H1 (cell line): Measurements from ENCODE around the gene AIRE. TPM values are rescaled to one million over a fixed set of nuclear protein-coding genes. Genes with fewer than 3 reads are reported as not detected.

ENCODE experiments used
- CTCF ChIA-PET: fragments of 300-600 bp; sonication (Branson Sonifier 250); formaldehyde crosslinking; loops from one replicate; lab custom pipeline; 2021; ENCODE audit not compliant: partially characterized antibody; lab: Charles Lee
- POLR2A ChIA-PET: fragments of 300-600 bp; sonication (Branson Sonifier 250); formaldehyde crosslinking; loops from one replicate; lab custom pipeline; 2021; ENCODE audit warnings: inconsistent platforms; ENCODE audit not compliant: partially characterized antibody; lab: Charles Lee
- DNase-seq, 2 experiments: peaks; one replicate each; pipeline versions ENCODE4 v3.0.0 to v3.0.0-alpha.2; 2010 to 2022; ENCODE audit warnings: low spot score in 2 of 2, low read depth in 1 of 2, mixed read lengths in 1 of 2
- FAIRE-seq: peaks from 2 replicates; lab custom pipeline; 2011; peaks lifted over from hg19 to GRCh38; lab: Jason Lieb, UNC
- H2AFZ ChIP-seq: 2 replicates; pipeline ENCODE4 v1.8.1; 2012; ENCODE audit warnings: low read length, inconsistent platforms
- H2AK5ac ChIP-seq: 2 replicates; pipeline ENCODE4 v1.6.1; 2013; ENCODE audit warnings: low read depth, low read length
- H2BK120ac ChIP-seq: replicated peaks from 2 replicates; pipeline ENCODE3; 2013; ENCODE audit warnings: low read depth, low read length, inconsistent platforms
- H2BK12ac ChIP-seq: 2 replicates; pipeline ENCODE4 v1.6.1; 2013; ENCODE audit warnings: low read depth, low read length
- H2BK15ac ChIP-seq: 2 replicates; pipeline ENCODE4 v1.6.1; 2013; ENCODE audit warnings: low read length
- H2BK20ac ChIP-seq: 2 replicates; pipeline ENCODE4 v1.6.1; 2013; ENCODE audit warnings: low read length
- H2BK5ac ChIP-seq: 2 replicates; pipeline ENCODE4 v1.6.1; 2013; ENCODE audit warnings: low read depth, low read length
- H3K14ac ChIP-seq: 2 replicates; pipeline ENCODE4 v1.6.1; 2013; ENCODE audit warnings: inconsistent platforms; ENCODE audit not compliant: insufficient read length
- H3K18ac ChIP-seq: 2 replicates; pipeline ENCODE4 v1.6.1; 2013; ENCODE audit warnings: low read length; ENCODE audit errors: extremely low read depth
- H3K23ac ChIP-seq: 2 replicates; pipeline ENCODE4 v1.6.1; 2013; ENCODE audit warnings: inconsistent platforms; ENCODE audit not compliant: insufficient read length
- H3K23me2 ChIP-seq: 2 replicates; pipeline ENCODE4 v1.6.1; 2013; ENCODE audit warnings: low read depth, low read length
- H3K27ac ChIP-seq: 2 replicates; pipeline ENCODE4 v1.6.1; 2011; ENCODE audit warnings: low read depth, low read length, inconsistent platforms
- H3K27me3 ChIP-seq, 4 experiments: replicated peaks in 1 of 4; 1 replicate in 1 of 4; 2 replicates in 3 of 4; pipeline versions ENCODE4 v1.6.1 to v1.8.1; 2011 to 2013; ENCODE audit warnings: low read length in 3 of 4, mild to moderate bottlenecking in 3 of 4, inconsistent platforms in 2 of 4, mixed read lengths in 2 of 4, moderate library complexity in 1 of 4; ENCODE audit not compliant: control insufficient read depth in 3 of 4, insufficient read depth in 3 of 4; ENCODE audit errors: extremely low read depth in 1 of 4
- H3K36me3 ChIP-seq, 4 experiments: 2 replicates each; pipeline versions ENCODE4 v1.6.1 to v1.8.1; 2011 to 2013; ENCODE audit warnings: mild to moderate bottlenecking in 4 of 4, low read length in 3 of 4, moderate library complexity in 2 of 4, control low read depth in 1 of 4, inconsistent platforms in 1 of 4; ENCODE audit not compliant: insufficient read depth in 4 of 4, control insufficient read depth in 2 of 4
- H3K4ac ChIP-seq: replicated peaks from 2 replicates; pipeline ENCODE3; 2013; ENCODE audit warnings: low read length, low read depth, mixed read lengths, inconsistent platforms; ENCODE audit not compliant: insufficient read length
- H3K4me1 ChIP-seq, 4 experiments: replicated peaks in 1 of 4; 1 replicate in 1 of 4; 2 replicates in 3 of 4; pipeline versions ENCODE4 v1.6.1 to v1.8.1; 2011 to 2013; ENCODE audit warnings: low read length in 3 of 4, inconsistent platforms in 2 of 4, mixed read lengths in 1 of 4; ENCODE audit not compliant: insufficient read depth in 4 of 4, control insufficient read depth in 3 of 4
- H3K4me2 ChIP-seq, 2 experiments: 2 replicates each; pipeline versions ENCODE4 v1.6.1 to v1.8.1; 2011 to 2013; ENCODE audit warnings: low read depth in 2 of 2, low read length in 2 of 2, control low read depth in 1 of 2, inconsistent platforms in 1 of 2, mild to moderate bottlenecking in 1 of 2; ENCODE audit not compliant: insufficient read depth in 1 of 2
- H3K4me3 ChIP-seq, 4 experiments: fragments of 200-600, 300-600 bp in 1 of 4; sonication (generic), shearing (Covaris generic), sonication (Bioruptor Twin) in 1 of 4; 2 replicates each; pipeline versions ENCODE4 v1.5.1 to v1.8.1; 2011 to 2016; ENCODE audit warnings: low read length in 4 of 4, low read depth in 3 of 4, control low read depth in 2 of 4, inconsistent platforms in 2 of 4, mild to moderate bottlenecking in 2 of 4, mixed read lengths in 1 of 4, moderate library complexity in 1 of 4; ENCODE audit not compliant: insufficient read depth in 2 of 4; ENCODE audit errors: extremely low read depth in 1 of 4
- H3K56ac ChIP-seq: replicated peaks from 2 replicates; pipeline ENCODE3; 2013; ENCODE audit warnings: low read depth, mild to moderate bottlenecking, mixed read lengths, low read length, inconsistent platforms; ENCODE audit not compliant: insufficient read length
- H3K79me1 ChIP-seq: 2 replicates; pipeline ENCODE4 v1.6.1; 2013; ENCODE audit warnings: low read depth, low read length, control low read depth
- H3K79me2 ChIP-seq, 2 experiments: 2 replicates each; pipeline versions ENCODE4 v1.6.1 to v1.8.1; 2012 to 2013; ENCODE audit warnings: low read length in 2 of 2, mild to moderate bottlenecking in 2 of 2, inconsistent platforms in 1 of 2; ENCODE audit not compliant: insufficient read depth in 2 of 2, control insufficient read depth in 1 of 2
- H3K9ac ChIP-seq, 4 experiments: replicated peaks in 1 of 4; 1 replicate in 1 of 4; 2 replicates in 3 of 4; pipeline versions ENCODE4 v1.6.1 to v1.8.1; 2011 to 2013; ENCODE audit warnings: low read depth in 3 of 4, low read length in 3 of 4, control low read depth in 2 of 4, mild to moderate bottlenecking in 2 of 4, moderate library complexity in 2 of 4, inconsistent platforms in 1 of 4; ENCODE audit errors: extremely low read depth in 1 of 4
- H3K9me3 ChIP-seq, 2 experiments: 2 replicates each; pipeline versions ENCODE4 v1.6.1 to v1.8.1; 2012 to 2013; ENCODE audit warnings: mild to moderate bottlenecking in 2 of 2, moderate library complexity in 2 of 2, control low read depth in 1 of 2, inconsistent platforms in 1 of 2, low read depth in 1 of 2, low read length in 1 of 2, mixed read lengths in 1 of 2; ENCODE audit not compliant: insufficient read depth in 2 of 2
- H4K20me1 ChIP-seq, 2 experiments: replicated peaks in 1 of 2; 2 replicates each; pipeline versions ENCODE3 to v1.8.1; 2011 to 2013; ENCODE audit warnings: inconsistent platforms in 2 of 2, low read length in 2 of 2, mild to moderate bottlenecking in 1 of 2; ENCODE audit not compliant: insufficient read depth in 2 of 2, control insufficient read depth in 1 of 2
- H4K5ac ChIP-seq: 2 replicates; pipeline ENCODE4 v1.6.1; 2013; ENCODE audit warnings: low read length, low read depth, mixed read lengths, inconsistent platforms; ENCODE audit not compliant: insufficient read length
- H4K8ac ChIP-seq: 2 replicates; pipeline ENCODE4 v1.8.0; 2013; ENCODE audit warnings: mild to moderate bottlenecking, moderate library complexity, low read length, inconsistent platforms; ENCODE audit not compliant: insufficient read depth; ENCODE audit errors: extremely low read depth
- H4K91ac ChIP-seq: replicated peaks from 2 replicates; pipeline ENCODE3; 2013; ENCODE audit warnings: low read length, mixed read lengths, inconsistent platforms; ENCODE audit not compliant: insufficient read length
- KDM5A ChIP-seq: fragments of 200-600 bp; IDR thresholded peaks from 2 replicates; pipeline ENCODE4 v1.7.1; 2012; ENCODE audit warnings: mild to moderate bottlenecking, low read length, inconsistent platforms, mixed read lengths
- NRF1 ChIP-seq: IDR thresholded peaks from 2 replicates; pipeline ENCODE4 v1.6.1; 2011; ENCODE audit warnings: mild to moderate bottlenecking, low read depth, low read length, improper control_type of control experiment
- PHF8 ChIP-seq: fragments of 200-600 bp; sonication (generic); conservative IDR thresholded peaks from 2 replicates; pipeline ENCODE4 v1.7.1; 2012; ENCODE audit warnings: low read depth, mild to moderate bottlenecking, inconsistent platforms, low read length, moderate library complexity
- POLR2AphosphoS5 ChIP-seq: IDR thresholded peaks from 2 replicates; pipeline ENCODE4 v1.6.1; 2011; ENCODE audit warnings: low read depth, low read length
- SIRT6 ChIP-seq: IDR thresholded peaks from one replicate; pipeline ENCODE4 v1.7.1; 2012; ENCODE audit warnings: low read length, inconsistent platforms
- SP1 ChIP-seq: IDR thresholded peaks from 2 replicates; pipeline ENCODE4 v1.6.1; 2011; ENCODE audit warnings: low read depth, low read length
- TAF1 ChIP-seq: IDR thresholded peaks from 2 replicates; pipeline ENCODE4 v1.6.1; 2011; ENCODE audit warnings: mild to moderate bottlenecking, low read depth, low read length
- ZNF274 ChIP-seq: IDR thresholded peaks from 2 replicates; pipeline ENCODE4 v1.7.0; 2012; ENCODE audit warnings: low read length, borderline replicate concordance; ENCODE audit errors: extremely low read depth
- WGBS, 2 experiments: shearing (Covaris generic) in 1 of 2; methylation state at CpG; one replicate each; pipeline versions ENCODE4 v1.1.6 to v1.1.7; 2013 to 2015; ENCODE audit warnings: low lambda C conversion rate in 2 of 2, mixed read lengths in 2 of 2, inconsistent platforms in 1 of 2, low coverage in 1 of 2, missing lambda C conversion rate in 1 of 2; ENCODE audit not compliant: insufficient replicate concordance in 2 of 2, insufficient coverage in 1 of 2, insufficient read length in 1 of 2; ENCODE audit errors: extremely low coverage in 1 of 2, missing lambda C conversion rate in 1 of 2; 5-methylcytosine and 5-hydroxymethylcytosine counted together
- polyA plus RNA-seq, 7 experiments: library from polyadenylated mRNA; depleted of rRNA in 3 of 7; stranded (reverse) in 5 of 7; unstranded in 2 of 7; fragments of >200 nt in 5 of 7; fragments of 200-250 nt in 2 of 7; gene quantifications; 1 replicate in 5 of 7; 2 replicates in 1 of 7; 4 replicates in 1 of 7; pipeline versions ENCODE4 v1.2.1 to v1.2.3, GENCODE V29; 2011 to 2013; ENCODE audit warnings: missing spikeins in 2 of 7, mixed read lengths in 2 of 7
- total RNA-seq: library from RNA; stranded (reverse); fragmentation: NEBNext Ultra II Directional; extraction: Animal tissue kit (Norgen Biotek cat#: 25700); gene quantifications from 2 replicates; pipeline ENCODE4 v1.2.1, GENCODE V29; 2021
- TF ChIP-seq, protein P1 (sequence below): IDR thresholded peaks from 2 replicates; pipeline ENCODE4 v1.6.1; 2012; ENCODE audit warnings: low read length, inconsistent platforms
- TF ChIP-seq, protein P2 (sequence below): IDR thresholded peaks from 2 replicates; pipeline ENCODE4 v1.6.1; 2012; ENCODE audit warnings: inconsistent platforms

Gene AIRE
- total and polyA plus RNA-seq, 2 of the 8 experiments (the other 6 are each of a cell fraction or from before 2014, with no cell fraction given), result 0.09 TPM; not detected in 1

DNA sequence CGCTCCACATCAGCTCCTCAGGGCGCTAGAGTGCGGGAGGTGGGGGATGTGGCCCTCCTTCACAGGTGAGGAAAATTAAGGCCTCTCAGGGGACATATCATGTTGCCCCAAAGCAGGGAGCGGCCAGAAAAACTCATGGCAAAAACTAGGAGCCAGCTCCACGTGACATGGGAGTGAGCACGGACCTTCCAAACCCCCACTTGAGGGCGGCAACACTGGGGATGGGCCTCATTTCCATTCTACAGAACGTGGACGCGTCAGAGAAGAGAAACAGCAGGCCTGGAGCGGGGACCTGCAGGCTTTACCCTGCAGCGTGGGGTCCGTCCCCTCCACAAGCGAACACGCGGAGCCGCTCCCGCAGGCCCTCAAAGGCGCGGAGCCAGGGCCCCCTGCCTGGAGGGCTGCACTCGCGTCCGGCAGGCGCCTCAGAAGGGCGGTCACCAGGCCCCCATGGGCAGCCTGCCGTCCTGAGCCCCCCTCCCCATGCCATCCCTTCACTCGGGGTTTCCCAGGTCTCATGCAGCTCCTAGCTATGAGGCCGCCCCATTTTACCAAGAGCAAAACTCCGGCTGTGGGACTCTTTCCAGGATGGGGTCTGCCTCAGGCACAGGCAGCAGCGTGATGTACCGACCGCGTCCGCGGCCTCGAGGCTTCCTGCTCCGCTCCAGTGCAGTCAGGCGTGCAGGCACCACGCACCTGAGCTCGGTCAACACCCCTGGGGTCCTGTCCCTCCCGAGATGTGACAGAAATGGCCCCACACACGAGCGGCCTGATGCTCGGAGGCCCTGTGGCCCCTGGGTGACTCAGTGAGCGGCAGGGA lies 48.0 kb downstream of the AIRE start:
- H3K4ac ChIP-seq, result peak overlapping the region; percentile 38
- no peak overlapping the region for H2AK5ac ChIP-seq
- H3K79me2 ChIP-seq, result no peaks in the 10 kb centered on the region
- H2BK20ac ChIP-seq, result no peak overlapping the region
- no peak overlapping the region for H2BK120ac ChIP-seq
- H3K36me3 ChIP-seq, result peaks cover 0 to 4% (median 0%) of the 10 kb centered on the region in 4 experiments; a peak in 1 of 8 replicates
- ChIA-PET CTCF (interaction anchor here (0.5 to 1.8 kb wide), 11 partner anchors 11 to 361 kb away, joined by 3 to 7 read pairs (median 3); no protein-coding TSS in a partner anchor), POLR2A (interaction anchor here (0.6 to 3.7 kb wide), 7 partner anchors 8 to 144 kb away, joined by 3 to 11 read pairs (median 3); no protein-coding TSS in a partner anchor)
- no peaks in the 10 kb centered on the region for H3K79me1 ChIP-seq
- H3K23ac ChIP-seq, result no peak overlapping the region
- no peak overlapping the region for H3K18ac ChIP-seq
- no peak overlapping the region for H3K27ac ChIP-seq
- no peak overlapping the region for H4K5ac ChIP-seq
- H3K14ac ChIP-seq, result no peak overlapping the region
- peaks cover 0 to 6% of the 10 kb centered on the region in 2 experiments for H4K20me1 ChIP-seq
- no peak overlapping the region for H3K56ac ChIP-seq
- no peak for FAIRE-seq
- no peak overlapping the region for H2AFZ ChIP-seq
- peak overlapping the region; percentile 77 for H4K8ac ChIP-seq
- H3K9me3 ChIP-seq, result no peaks in the 10 kb centered on the region
- H2BK15ac ChIP-seq, result no peak overlapping the region
- peaks cover 2% of the 10 kb centered on the region; the same call in 1 of the 2 replicates for H3K23me2 ChIP-seq
- whole genome bisulfite sequencing, 2 experiments, result 90% methylated on average over 42 of the region's 45 CpGs; no CpG with 5 or more reads in 1 of the 2 experiments
- no peak overlapping the region for H3K9ac ChIP-seq
- no peaks in the 10 kb centered on the region for H3K27me3 ChIP-seq
- H2BK12ac ChIP-seq, result no peak overlapping the region
- H3K4me2 ChIP-seq, result no peak overlapping the region
- H4K91ac ChIP-seq, result no peak overlapping the region
- H3K4me3 ChIP-seq, result no peak overlapping the region
- DNase-seq, result no peak
- peaks cover 0 to 7% (median under 1%) of the 10 kb centered on the region in 4 experiments; a peak in 1 of 7 replicates for H3K4me1 ChIP-seq
- H2BK5ac ChIP-seq, result no peak overlapping the region
- no peak for TF ChIP-seq POLR2AphosphoS5
- no peak for TF ChIP-seq SP1
- no peak for TF ChIP-seq KDM5A
- TF ChIP-seq ZNF274, result no peak
- no peak for TF ChIP-seq TAF1
- no peak for TF ChIP-seq PHF8
- TF ChIP-seq, protein P1, sequence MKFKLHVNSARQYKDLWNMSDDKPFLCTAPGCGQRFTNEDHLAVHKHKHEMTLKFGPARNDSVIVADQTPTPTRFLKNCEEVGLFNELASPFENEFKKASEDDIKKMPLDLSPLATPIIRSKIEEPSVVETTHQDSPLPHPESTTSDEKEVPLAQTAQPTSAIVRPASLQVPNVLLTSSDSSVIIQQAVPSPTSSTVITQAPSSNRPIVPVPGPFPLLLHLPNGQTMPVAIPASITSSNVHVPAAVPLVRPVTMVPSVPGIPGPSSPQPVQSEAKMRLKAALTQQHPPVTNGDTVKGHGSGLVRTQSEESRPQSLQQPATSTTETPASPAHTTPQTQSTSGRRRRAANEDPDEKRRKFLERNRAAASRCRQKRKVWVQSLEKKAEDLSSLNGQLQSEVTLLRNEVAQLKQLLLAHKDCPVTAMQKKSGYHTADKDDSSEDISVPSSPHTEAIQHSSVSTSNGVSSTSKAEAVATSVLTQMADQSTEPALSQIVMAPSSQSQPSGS, result no peak
- TF ChIP-seq NRF1, result no peak
- TF ChIP-seq, protein P2, sequence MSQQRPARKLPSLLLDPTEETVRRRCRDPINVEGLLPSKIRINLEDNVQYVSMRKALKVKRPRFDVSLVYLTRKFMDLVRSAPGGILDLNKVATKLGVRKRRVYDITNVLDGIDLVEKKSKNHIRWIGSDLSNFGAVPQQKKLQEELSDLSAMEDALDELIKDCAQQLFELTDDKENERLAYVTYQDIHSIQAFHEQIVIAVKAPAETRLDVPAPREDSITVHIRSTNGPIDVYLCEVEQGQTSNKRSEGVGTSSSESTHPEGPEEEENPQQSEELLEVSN, result no peak
- no peak for TF ChIP-seq SIRT6
